H1 (cell line): Measurements from ENCODE around the gene ST3GAL3.

ENCODE experiments used
- CHD1 ChIP-seq: IDR thresholded peaks from 2 replicates; pipeline ENCODE4 v1.6.1; 2012; ENCODE audit warnings: low read depth, low read length, improper control_type of control experiment
- EGR1 ChIP-seq: IDR thresholded peaks from 2 replicates; pipeline ENCODE4 v1.6.1; 2011; ENCODE audit warnings: low read depth, low read length, borderline replicate concordance
- EP300 ChIP-seq, 2 experiments: IDR thresholded peaks; 1 replicate in 1 of 2; 2 replicates in 1 of 2; pipeline ENCODE4 v1.6.1; 2011 to 2012; ENCODE audit warnings: low read depth in 2 of 2, low read length in 2 of 2, mild to moderate bottlenecking in 2 of 2, borderline replicate concordance in 1 of 2, inconsistent platforms in 1 of 2, moderate library complexity in 1 of 2
- EZH2 ChIP-seq: fragments of 200-600 bp; sonication (generic); IDR thresholded peaks from 2 replicates; pipeline ENCODE4 v1.7.1; 2012; ENCODE audit warnings: low read depth, mild to moderate bottlenecking, moderate library complexity, low read length, inconsistent platforms; ENCODE audit not compliant: severe bottlenecking
- GTF2F1 ChIP-seq: IDR thresholded peaks from 2 replicates; pipeline ENCODE4 v1.6.1; 2012; ENCODE audit warnings: low read depth, low read length, improper control_type of control experiment, borderline replicate concordance
- KDM5A ChIP-seq: fragments of 200-600 bp; IDR thresholded peaks from 2 replicates; pipeline ENCODE4 v1.7.1; 2012; ENCODE audit warnings: mild to moderate bottlenecking, low read length, inconsistent platforms, mixed read lengths
- MAFK ChIP-seq: IDR thresholded peaks from 2 replicates; pipeline ENCODE4 v1.6.1; 2012; ENCODE audit warnings: low read depth, mild to moderate bottlenecking, improper control_type of control experiment, low read length
- POLR2AphosphoS5 ChIP-seq: IDR thresholded peaks from 2 replicates; pipeline ENCODE4 v1.6.1; 2011; ENCODE audit warnings: low read depth, low read length
- RAD21 ChIP-seq, 2 experiments: IDR thresholded peaks in 1 of 2; conservative IDR thresholded peaks in 1 of 2; 2 replicates each; pipeline ENCODE4 v1.6.1; 2011; ENCODE audit warnings: low read depth in 2 of 2, low read length in 2 of 2, improper control_type of control experiment in 1 of 2, inconsistent platforms in 1 of 2, mild to moderate bottlenecking in 1 of 2, moderate library complexity in 1 of 2
- SIN3A ChIP-seq, 2 experiments: IDR thresholded peaks in 1 of 2; conservative IDR thresholded peaks in 1 of 2; 2 replicates each; pipeline ENCODE4 v1.6.1; 2011 to 2012; ENCODE audit warnings: low read length in 2 of 2, improper control_type of control experiment in 1 of 2, low read depth in 1 of 2, mild to moderate bottlenecking in 1 of 2
- YY1 ChIP-seq: IDR thresholded peaks from 2 replicates; pipeline ENCODE4 v1.6.1; 2011; ENCODE audit warnings: low read depth, mild to moderate bottlenecking, low read length
- TF ChIP-seq, protein P1 (sequence below), 3 experiments: IDR thresholded peaks; 1 replicate in 2 of 3; 2 replicates in 1 of 3; pipeline versions ENCODE4 v1.5.1 to v1.6.1; 2011; ENCODE audit warnings: low read length in 3 of 3, mild to moderate bottlenecking in 3 of 3, inconsistent platforms in 2 of 3, low read depth in 1 of 3, moderate library complexity in 1 of 3; ENCODE audit not compliant: insufficient read depth in 1 of 3; ENCODE audit errors: control extremely low read depth in 1 of 3
- TF ChIP-seq, protein P2 (sequence below): IDR thresholded peaks from 2 replicates; pipeline ENCODE4 v1.6.1; 2011; ENCODE audit warnings: low read length, improper control_type of control experiment
- TF ChIP-seq, protein P3 (sequence below): IDR thresholded peaks from 2 replicates; pipeline ENCODE4 v1.6.1; 2011; ENCODE audit warnings: low read depth, mild to moderate bottlenecking, low read length; ENCODE audit not compliant: insufficient read depth

DNA sequence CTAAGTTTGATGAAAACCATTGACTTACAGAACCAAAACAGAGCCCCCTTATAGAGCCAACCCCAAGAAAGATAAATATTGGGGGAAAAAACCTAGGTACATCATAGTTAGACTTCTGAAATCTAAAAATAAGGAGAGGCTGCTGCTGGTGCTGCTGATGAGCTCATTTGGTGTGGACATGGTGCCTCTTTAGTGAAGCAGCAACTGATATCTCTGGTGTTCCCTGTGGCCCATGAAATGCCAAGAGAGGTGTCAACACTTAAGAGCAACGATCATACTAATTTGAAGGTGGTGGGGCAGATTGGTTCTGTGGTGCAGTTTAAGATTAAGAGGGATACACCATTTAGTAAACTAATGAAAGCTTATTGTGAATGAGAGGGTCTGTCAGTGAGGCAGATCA, 35.9 kb downstream of the ST3GAL3 start:
- TF ChIP-seq POLR2AphosphoS5: no peak
- TF ChIP-seq MAFK: no peak
- TF ChIP-seq, protein P1, sequence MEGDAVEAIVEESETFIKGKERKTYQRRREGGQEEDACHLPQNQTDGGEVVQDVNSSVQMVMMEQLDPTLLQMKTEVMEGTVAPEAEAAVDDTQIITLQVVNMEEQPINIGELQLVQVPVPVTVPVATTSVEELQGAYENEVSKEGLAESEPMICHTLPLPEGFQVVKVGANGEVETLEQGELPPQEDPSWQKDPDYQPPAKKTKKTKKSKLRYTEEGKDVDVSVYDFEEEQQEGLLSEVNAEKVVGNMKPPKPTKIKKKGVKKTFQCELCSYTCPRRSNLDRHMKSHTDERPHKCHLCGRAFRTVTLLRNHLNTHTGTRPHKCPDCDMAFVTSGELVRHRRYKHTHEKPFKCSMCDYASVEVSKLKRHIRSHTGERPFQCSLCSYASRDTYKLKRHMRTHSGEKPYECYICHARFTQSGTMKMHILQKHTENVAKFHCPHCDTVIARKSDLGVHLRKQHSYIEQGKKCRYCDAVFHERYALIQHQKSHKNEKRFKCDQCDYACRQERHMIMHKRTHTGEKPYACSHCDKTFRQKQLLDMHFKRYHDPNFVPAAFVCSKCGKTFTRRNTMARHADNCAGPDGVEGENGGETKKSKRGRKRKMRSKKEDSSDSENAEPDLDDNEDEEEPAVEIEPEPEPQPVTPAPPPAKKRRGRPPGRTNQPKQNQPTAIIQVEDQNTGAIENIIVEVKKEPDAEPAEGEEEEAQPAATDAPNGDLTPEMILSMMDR (IDR thresholded peaks at IDR 0.05; ENCODE audit: control extremely low read depth in 1 of 3, insufficient read depth in 1 of 3, low read depth in 1 of 3, low read length in 3 of 3): no peak
- TF ChIP-seq EZH2: no peak
- TF ChIP-seq RAD21 (IDR thresholded peaks at IDR 0.05 in 1 of 2, conservative IDR thresholded peaks at IDR 0.05 in 1 of 2; ENCODE audit: low read depth in 2 of 2, low read length in 2 of 2): no peak
- TF ChIP-seq, protein P2, sequence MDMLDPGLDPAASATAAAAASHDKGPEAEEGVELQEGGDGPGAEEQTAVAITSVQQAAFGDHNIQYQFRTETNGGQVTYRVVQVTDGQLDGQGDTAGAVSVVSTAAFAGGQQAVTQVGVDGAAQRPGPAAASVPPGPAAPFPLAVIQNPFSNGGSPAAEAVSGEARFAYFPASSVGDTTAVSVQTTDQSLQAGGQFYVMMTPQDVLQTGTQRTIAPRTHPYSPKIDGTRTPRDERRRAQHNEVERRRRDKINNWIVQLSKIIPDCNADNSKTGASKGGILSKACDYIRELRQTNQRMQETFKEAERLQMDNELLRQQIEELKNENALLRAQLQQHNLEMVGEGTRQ: no peak
- TF ChIP-seq CHD1: no peak
- TF ChIP-seq EP300 (IDR thresholded peaks at IDR 0.05; ENCODE audit: borderline replicate concordance in 1 of 2, low read depth in 2 of 2, low read length in 2 of 2): no peak
- no peak for TF ChIP-seq KDM5A
- no peak for TF ChIP-seq SIN3A (conservative IDR thresholded peaks at IDR 0.05 in 1 of 2, IDR thresholded peaks at IDR 0.05 in 1 of 2; ENCODE audit: low read depth in 1 of 2, low read length in 2 of 2)
- TF ChIP-seq EGR1: no peak
- no peak for TF ChIP-seq GTF2F1
- TF ChIP-seq, protein P3, sequence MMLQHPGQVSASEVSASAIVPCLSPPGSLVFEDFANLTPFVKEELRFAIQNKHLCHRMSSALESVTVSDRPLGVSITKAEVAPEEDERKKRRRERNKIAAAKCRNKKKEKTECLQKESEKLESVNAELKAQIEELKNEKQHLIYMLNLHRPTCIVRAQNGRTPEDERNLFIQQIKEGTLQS: no peak
- no peak for TF ChIP-seq YY1
